ENCODE results near the gene CSNK1G3. TPM values are rescaled to one million over a fixed set of nuclear protein-coding genes. Genes with fewer than 3 reads are reported as not detected.

CSNK1G3 gene
- total RNA-seq, 4 donors from 2014 or later: 36.2 to 51.0 (median 46.4) TPM

GRCh38 chr5:123530728-123531127, 18.8 kb downstream of the CSNK1G3 start:
- TF ChIP-seq CTCF (IDR thresholded peaks at IDR 0.05; ENCODE audit: low read depth): no peak

GRCh38 chr5:123535648-123536047, 23.7 kb downstream of the CSNK1G3 start:
- TF ChIP-seq CTCF (IDR thresholded peaks at IDR 0.05; ENCODE audit: low read depth): no peak

GRCh38 chr5:123537256-123537655, 25.3 kb downstream of the CSNK1G3 start:
- TF ChIP-seq CTCF (IDR thresholded peaks at IDR 0.05; ENCODE audit: low read depth): no peak

GRCh38 chr5:123537845-123538244, 25.9 kb downstream of the CSNK1G3 start:
- TF ChIP-seq CTCF (IDR thresholded peaks at IDR 0.05; ENCODE audit: low read depth): no peak

- TF ChIP-seq CTCF (IDR thresholded peaks at IDR 0.05; ENCODE audit: low read depth): no peak
Observed at GRCh38 chr5:123538670-123539459, 26.9 kb downstream of the CSNK1G3 start.

GRCh38 chr5:123540534-123540933, 28.6 kb downstream of the CSNK1G3 start:
- TF ChIP-seq CTCF (IDR thresholded peaks at IDR 0.05; ENCODE audit: low read depth): no peak

GRCh38 chr5:123543438-123543837, 31.5 kb downstream of the CSNK1G3 start:
- no peak for TF ChIP-seq CTCF (IDR thresholded peaks at IDR 0.05; ENCODE audit: low read depth)

Data from subcutaneous adipose tissue (tissue), 4 donors.